Activated CD4-positive, alpha-beta T cell treated with anti-CD3 and anti-CD28 coated beads, Interleukin-2, amount 10 ng/mL, durations not matched to agents 24 days and 14 days (primary cell): Measurements from ENCODE around the gene INS. TPM values are rescaled to one million over a fixed set of nuclear protein-coding genes. Genes with fewer than 3 reads are reported as not detected.

Experiments
- DNase-seq: peaks from one replicate; pipeline ENCODE4 v3.0.0; 2022
- H3K27ac Mint-ChIP-seq: one replicate; pipeline ENCODE4 v1.8.0; 2022; ENCODE audit warnings: mild to moderate bottlenecking, mixed read lengths
- H3K27me3 Mint-ChIP-seq: one replicate; pipeline ENCODE4 v1.8.0; 2022; ENCODE audit warnings: mixed read lengths
- H3K36me3 Mint-ChIP-seq: one replicate; pipeline ENCODE4 v1.8.0; 2022; ENCODE audit warnings: low read depth, mild to moderate bottlenecking, mixed read lengths
- H3K4me1 Mint-ChIP-seq: one replicate; pipeline ENCODE4 v1.8.0; 2021; ENCODE audit warnings: mixed read lengths
- H3K4me3 Mint-ChIP-seq: one replicate; pipeline ENCODE4 v1.8.0; 2022; ENCODE audit warnings: mild to moderate bottlenecking, moderate library complexity, mixed read lengths
- H3K9me3 Mint-ChIP-seq: one replicate; pipeline ENCODE4 v1.8.0; 2021; ENCODE audit warnings: mixed read lengths
- intact Hi-C: fragments of 100-400 bp; cut with micrococcal nuclease; formaldehyde crosslinking; loops from one replicate; pipeline ENCODE4 v1.15.1; 2023
- total RNA-seq: library from RNA; stranded (reverse); gene quantifications from 2 replicates; pipeline ENCODE4 v1.2.3, GENCODE V29; 2022

The INS gene
- not detected in 2 replicates for total RNA-seq

DNA sequence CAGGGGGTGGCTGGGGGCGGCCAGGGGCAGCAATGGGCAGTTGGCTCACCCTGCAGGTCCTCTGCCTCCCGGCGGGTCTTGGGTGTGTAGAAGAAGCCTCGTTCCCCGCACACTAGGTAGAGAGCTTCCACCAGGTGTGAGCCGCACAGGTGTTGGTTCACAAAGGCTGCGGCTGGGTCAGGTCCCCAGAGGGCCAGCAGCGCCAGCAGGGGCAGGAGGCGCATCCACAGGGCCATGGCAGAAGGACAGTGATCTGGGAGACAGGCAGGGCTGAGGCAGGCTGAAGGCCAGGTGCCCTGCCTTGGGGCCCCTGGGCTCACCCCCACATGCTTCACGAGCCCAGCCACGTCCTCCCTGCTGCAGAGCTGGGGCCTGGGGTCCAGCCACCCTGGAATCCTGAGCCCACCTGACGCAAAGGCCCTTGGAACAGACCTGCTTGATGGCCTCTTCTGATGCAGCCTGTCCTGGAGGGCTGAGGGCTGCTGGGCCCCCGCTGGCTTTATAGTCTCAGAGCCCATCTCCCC is at the start of gene INS:
INS (minus strand) TSS at position 474 of the 524 bp plus-strand sequence; CDS start at position 236, 238 bp downstream.
- intact Hi-C loops, result no loop called here
- Mint-ChIP-seq H3K4me1 (no peaks in the 10 kb centered on the region), H3K27me3 (no peaks in the 10 kb centered on the region), H3K9me3 (no peaks in the 10 kb centered on the region), H3K27ac (no peak within 1 kb of the TSS), H3K4me3 (no peak within 1 kb of the TSS), H3K36me3 (no peaks in the 10 kb centered on the region)
- no peak for DNase-seq

DNA sequence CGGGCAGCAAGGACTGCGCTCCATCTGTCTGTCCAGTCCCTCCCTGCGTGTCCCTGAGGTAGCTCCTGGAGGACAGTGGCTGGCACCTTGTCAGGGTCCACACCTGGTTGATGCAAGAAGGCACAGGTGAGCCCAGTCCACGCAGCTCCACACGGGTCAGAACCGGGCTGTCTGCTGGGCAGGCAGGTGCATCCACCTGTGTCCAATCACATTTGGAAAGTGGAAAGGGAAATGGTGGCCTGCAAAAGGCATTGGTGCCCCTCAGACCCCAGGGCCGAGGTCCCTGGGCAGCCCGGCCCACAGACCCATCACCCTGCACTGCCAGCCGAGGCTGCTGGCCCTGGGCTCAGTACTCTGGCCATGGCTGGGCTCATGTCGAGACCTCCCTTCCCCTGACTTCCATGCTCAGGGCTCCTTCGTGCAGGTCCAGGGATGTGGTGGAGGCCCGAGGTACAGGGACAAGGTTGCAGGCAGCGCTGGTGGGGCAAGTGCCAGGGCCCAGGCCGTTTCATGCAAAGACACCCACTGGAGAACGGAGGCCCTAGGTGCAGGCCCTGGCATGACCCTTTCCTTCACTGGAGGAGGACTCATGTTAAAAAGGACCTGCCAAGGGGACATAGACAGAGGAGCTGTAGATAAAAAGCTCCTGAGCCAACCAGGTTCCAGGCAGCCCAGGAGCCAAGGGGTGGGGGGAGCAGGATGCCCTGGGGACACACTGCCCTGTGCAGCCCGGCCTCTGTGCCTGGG is 49.5 kb upstream of the INS start:
- Mint-ChIP-seq H3K27ac (no peak overlapping the region), H3K4me1 (peaks cover 8% of the 10 kb centered on the region), H3K36me3 (no peaks in the 10 kb centered on the region), H3K4me3 (no peak overlapping the region), H3K27me3 (no peaks in the 10 kb centered on the region), H3K9me3 (no peaks in the 10 kb centered on the region)
- intact Hi-C loops, result no loop called here
- DNase-seq, result no peak

DNA sequence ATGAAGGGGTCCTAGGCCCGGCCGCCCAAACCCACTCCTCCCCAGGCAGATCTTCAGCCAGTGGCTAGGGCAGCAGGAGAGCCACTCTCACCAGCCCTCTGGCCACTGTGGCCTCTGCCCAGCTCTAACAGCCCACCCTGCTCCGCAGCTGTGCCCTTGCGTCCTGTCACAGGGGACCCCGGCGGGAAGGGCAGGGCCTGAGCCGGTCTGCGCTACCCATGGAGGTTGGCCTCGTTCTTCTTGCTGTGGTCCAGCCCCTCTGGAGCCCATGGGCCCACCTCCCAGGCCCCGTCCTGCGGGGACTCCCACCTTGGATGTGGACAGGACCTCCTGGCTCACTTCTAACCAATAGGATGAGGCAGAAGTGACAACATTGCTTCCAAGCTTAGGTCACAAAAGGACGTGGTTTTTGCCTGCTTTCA is 48.9 kb upstream of the INS start:
- Mint-ChIP-seq H3K4me1 (peaks cover 8% of the 10 kb centered on the region), H3K36me3 (no peaks in the 10 kb centered on the region), H3K9me3 (no peaks in the 10 kb centered on the region), H3K4me3 (no peak overlapping the region), H3K27me3 (no peaks in the 10 kb centered on the region), H3K27ac (no peak overlapping the region)
- no peak for DNase-seq
- intact Hi-C loops, result no loop called here

DNA sequence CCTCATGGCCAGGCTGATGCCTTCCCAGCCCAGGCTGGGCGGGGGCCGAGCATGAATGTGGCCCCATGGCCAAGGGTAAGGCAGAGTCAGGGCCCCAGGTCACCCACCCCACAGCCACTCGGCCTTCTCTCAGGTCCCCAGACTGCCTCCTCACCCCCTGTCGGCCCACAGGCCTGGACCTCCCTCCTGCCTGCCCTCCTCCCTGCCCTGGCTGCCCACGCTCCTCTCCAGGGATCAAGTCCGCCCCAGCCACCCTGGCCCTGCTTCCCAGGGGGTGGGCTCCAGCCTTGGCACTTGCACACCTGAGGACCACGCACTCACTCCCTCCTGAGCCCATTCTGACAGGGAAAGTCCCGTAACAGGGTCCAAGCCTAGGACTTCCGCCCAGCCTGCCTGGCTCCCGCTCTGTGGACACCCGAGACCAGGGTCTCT is 48.4 kb upstream of the INS start:
- Mint-ChIP-seq H3K4me1 (peaks cover 8% of the 10 kb centered on the region), H3K27ac (no peak overlapping the region), H3K36me3 (no peaks in the 10 kb centered on the region), H3K27me3 (no peaks in the 10 kb centered on the region), H3K9me3 (no peaks in the 10 kb centered on the region), H3K4me3 (no peak overlapping the region)
- DNase-seq, result no peak
- intact Hi-C loops, result no loop called here

DNA sequence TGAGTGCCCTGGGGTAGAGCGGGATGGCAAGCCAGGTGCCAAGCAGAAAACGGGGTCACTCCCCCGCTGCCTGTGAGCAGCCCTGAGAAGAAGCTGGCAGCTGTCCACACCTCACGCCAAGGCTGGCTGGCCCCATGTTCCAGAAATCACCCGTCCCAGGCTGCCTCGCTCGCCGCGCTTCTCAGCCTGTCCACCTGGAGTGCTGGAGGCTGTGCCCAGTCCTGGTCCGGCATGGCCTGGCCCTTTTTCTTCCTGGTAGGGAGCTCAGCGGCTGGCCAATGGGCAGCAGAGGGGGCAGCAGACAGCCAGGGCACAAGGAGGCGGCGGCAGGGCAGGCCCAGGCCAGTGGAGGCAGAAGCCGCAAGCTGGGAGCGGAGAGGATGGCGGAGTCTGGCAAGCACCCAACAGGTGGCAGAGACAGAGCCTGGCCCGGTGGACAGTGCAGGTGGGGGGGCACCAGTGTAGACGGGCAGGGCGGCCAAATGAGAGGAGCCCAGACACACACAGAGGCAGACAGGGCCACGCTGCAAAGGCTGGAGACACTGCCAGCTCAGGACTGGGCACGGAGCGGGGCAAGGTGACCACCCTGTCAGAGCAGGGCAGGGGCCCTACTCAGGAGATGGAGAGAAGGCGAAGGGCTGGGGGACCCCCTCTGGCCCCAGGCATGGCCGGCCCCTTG is 47.8 kb upstream of the INS start:
- no peak overlapping the region for H3K27ac Mint-ChIP-seq
- peaks cover 4% of the 10 kb centered on the region for H3K4me1 Mint-ChIP-seq
- no peak for DNase-seq

DNA sequence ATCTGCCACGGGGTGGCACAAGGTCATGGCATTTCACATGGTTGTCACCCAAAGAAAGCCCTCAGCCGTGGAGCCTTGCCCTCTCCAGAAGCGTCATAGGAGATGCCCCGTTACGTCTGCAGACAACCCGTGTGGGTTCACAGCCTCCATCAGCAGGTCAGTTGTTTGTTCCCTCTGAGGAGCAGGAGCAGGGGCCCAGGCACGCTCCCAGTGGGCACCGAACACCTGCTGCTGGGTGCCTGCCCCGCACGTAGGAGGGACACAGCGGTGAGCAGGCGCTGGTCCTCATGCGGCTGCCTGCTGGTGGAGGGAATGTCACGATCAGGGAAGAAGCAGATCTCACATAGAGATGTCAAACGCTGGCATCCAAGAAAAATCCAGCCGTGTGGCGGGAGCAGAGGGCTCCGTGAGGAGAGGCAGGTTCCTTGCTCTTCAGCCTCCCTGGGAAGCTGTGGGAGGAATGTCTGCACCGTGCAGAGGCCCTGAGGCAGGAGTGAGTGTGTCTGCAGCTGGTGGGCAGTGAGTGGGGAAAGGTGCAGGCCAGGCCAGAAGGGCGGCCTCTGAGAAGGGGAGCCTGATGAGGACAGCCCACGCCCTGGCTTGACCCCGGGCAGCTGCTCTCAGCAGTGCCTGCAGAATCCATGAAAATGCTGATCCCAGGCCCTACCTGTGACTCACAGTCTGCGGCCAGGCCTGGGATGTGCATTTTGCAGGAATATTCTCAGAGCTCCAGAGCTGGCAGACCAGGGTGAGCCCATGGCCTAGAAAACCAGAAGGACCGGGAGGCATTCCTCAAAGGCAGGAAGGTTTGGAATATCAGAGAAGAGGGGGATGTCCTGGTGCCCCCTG is 47.0 kb upstream of the INS start:
- Mint-ChIP-seq H3K27ac (no peak overlapping the region), H3K27me3 (no peaks in the 10 kb centered on the region)
- intact Hi-C loops, result no loop called here

More for the DNA sequence above, 47.8 kb upstream of the INS start:
- Mint-ChIP-seq H3K27me3 (no peaks in the 10 kb centered on the region), H3K9me3 (no peaks in the 10 kb centered on the region), H3K4me3 (no peak overlapping the region), H3K36me3 (no peaks in the 10 kb centered on the region)
- intact Hi-C loops, result no loop called here

DNA sequence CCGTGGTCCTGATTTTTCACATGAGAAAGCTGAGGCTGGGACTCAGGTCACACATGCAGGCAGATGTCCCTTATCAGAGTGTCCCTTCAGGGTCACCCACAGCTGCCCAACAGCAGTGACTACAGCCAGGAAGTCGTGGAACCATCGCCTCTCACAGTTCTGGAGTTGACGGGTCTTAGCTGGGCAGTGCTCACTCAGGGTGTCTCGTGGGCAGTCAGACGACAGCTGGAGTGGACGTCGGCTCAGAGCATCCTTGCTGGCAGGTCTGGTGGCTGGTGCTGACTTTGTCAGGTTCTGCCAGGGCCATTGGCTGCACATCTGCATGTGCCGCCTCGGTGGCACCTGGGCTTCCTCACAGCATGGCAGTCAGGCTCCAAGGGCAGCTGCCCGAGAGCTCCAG is 46.2 kb upstream of the INS start:
- DNase-seq, result no peak
- no peaks in the 10 kb centered on the region for H3K4me1 Mint-ChIP-seq
- no peaks in the 10 kb centered on the region for H3K9me3 Mint-ChIP-seq
- no peak overlapping the region for H3K4me3 Mint-ChIP-seq
- intact Hi-C loops, result no loop called here
- no peaks in the 10 kb centered on the region for H3K27me3 Mint-ChIP-seq
- no peaks in the 10 kb centered on the region for H3K36me3 Mint-ChIP-seq
- H3K27ac Mint-ChIP-seq, result no peak overlapping the region

More for the DNA sequence above, 47.0 kb upstream of the INS start:
- Mint-ChIP-seq H3K9me3 (no peaks in the 10 kb centered on the region), H3K4me3 (no peak overlapping the region), H3K4me1 (no peaks in the 10 kb centered on the region), H3K36me3 (no peaks in the 10 kb centered on the region)
- DNase-seq, result no peak

DNA sequence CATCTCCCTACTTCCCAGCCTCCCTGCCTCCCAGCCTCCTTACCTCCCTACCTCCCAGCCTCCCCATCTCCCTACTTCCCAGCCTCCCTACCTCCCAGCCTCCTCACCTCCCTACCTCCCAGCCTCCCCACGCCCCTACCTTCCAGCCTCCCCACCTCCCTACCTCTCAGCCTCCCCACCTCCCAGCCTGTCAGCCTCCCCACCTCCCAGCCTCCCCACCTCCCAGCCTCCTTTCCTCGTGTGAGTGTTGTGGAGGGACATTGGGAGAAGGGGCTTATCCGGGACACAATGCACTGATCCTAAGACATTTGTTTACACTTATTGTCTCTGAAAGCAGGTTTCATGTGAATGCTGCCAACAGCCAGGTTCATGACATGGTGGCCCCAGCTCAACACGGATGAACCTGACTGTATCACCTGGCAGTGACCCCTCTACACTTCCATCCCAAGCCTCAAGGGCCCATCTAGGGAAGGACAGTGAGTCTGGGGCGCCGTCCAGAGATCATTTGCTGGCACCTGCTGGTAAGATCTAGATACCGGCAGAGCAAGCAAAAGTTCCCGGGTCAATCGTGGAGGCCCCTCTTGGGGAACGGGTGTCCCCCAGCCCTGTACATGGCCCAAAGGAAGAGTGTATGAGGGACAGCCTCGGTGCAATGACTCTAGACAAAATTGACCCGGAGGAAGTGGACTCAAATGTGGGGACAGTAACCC is 45.1 kb upstream of the INS start:
- intact Hi-C loops, result no loop called here
- no peak for DNase-seq
- Mint-ChIP-seq H3K4me3 (no peak overlapping the region), H3K27ac (no peak overlapping the region), H3K36me3 (no peaks in the 10 kb centered on the region), H3K9me3 (no peaks in the 10 kb centered on the region), H3K4me1 (no peaks in the 10 kb centered on the region), H3K27me3 (no peaks in the 10 kb centered on the region)

DNA sequence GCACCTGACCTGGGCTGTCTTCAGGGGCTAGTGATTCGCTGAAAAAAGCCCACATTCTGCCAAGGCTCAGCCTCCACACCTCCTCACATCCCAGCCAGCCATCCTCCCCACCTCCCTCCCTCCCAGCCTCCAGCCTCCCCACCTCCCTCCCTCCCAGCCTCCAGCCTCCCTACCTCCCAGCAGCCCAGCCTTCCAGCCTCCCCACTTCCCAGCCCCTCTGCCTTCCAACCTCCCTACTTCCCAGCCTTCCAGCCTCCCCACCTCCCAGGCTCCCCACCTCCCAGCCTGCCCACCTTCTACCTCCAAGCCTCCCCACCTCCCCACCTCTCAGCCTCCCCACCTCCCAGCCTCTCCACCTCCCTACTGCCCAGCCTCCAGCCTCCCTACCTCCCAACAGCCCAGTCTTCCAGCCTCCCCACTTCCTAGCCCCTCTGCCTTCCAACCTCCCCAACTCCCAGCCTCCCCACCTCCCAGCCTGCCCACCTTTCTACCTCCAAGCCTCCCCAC is 44.3 kb upstream of the INS start:
- no peak for DNase-seq
- no peak overlapping the region for H3K27ac Mint-ChIP-seq
- intact Hi-C loops, result no loop called here
- no peaks in the 10 kb centered on the region for H3K36me3 Mint-ChIP-seq
- no peaks in the 10 kb centered on the region for H3K9me3 Mint-ChIP-seq
- H3K4me3 Mint-ChIP-seq, result no peak overlapping the region
- no peaks in the 10 kb centered on the region for H3K4me1 Mint-ChIP-seq
- no peaks in the 10 kb centered on the region for H3K27me3 Mint-ChIP-seq

DNA sequence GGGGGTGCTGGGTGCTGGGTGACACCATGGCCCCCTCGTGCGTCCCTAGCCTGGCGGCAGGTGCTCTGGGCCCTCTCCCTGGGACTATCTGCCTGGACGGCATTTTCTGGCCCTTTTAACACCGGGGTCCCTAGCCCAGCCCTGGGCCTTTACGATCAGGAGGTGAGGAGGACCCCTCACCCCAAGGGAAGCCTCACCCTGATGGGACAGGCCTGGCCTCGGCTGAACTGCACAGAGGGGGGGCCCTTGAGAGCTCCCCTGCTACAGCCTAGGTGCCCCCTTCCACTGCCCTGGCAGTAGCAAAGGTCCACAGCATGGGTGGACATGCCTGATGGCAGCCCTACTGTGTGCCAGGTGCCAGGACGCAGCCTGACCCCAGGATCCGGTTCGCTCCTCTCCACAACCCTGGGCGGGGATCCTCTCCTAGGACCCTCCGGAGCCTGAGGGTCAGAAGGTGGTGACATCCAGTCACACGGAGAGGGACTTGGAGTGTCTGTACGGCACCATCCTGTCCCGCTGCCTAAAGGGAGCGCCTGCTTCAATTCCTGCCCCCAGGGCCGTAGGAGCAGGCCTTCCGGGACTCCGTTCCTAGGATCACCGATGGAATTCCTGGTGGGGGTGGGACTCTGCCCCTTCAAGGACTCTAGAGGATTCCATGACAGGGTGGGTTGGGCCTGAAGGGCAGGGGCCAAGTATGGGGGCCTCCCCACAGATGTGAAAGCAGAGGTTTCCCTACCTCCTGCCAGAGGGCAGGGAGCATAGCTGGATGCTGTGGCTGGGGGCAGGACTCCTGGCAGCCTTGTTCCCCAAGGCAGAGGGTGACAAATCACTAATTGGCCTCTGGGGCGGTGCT is 43.6 kb upstream of the INS start:
- H3K27me3 Mint-ChIP-seq, result no peaks in the 10 kb centered on the region
- intact Hi-C loops, result no loop called here
- H3K4me3 Mint-ChIP-seq, result no peak overlapping the region
- no peak overlapping the region for H3K27ac Mint-ChIP-seq
- no peaks in the 10 kb centered on the region for H3K36me3 Mint-ChIP-seq
- no peaks in the 10 kb centered on the region for H3K4me1 Mint-ChIP-seq
- H3K9me3 Mint-ChIP-seq, result no peaks in the 10 kb centered on the region
- no peak for DNase-seq

DNA sequence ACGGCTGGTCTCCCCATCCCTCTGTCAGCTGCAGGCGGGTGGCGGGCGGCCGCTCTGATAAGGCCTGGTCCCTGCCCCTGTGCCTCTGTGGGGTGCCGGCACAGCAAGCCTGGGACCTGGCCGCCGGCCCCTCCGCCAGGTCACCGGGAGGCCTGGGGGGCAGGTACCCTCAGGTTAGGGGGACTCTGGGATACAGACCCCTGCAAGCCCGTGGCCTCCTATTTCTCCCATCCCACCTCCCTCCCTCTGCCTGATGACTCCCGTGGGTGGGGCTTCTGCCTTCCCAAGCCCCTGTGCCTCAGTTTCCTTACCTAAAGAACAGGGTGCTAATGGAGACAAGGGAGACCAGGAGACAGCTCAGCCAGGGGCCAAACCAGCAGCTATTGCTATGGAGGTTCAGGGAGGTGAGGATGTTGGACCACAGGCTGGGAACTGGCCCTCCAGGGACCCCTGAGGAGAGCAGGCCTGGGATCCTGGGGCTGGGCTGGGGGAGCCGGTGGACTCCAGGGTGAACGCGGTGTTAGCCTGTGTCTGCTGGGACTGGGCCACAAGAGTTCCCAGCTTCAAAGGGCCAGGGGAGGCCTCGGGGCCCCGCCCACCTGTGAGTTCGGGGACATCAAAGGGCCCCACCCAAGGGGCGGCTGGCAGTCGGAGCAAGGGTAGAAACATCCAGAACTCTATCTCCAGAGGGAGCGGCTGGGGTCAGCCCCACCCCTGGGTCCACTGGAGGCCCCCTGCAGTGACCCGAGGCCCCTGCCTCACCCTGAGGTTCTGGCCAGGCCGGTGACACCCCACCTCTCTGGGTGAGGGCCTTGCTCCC is 42.6 kb upstream of the INS start:
- Mint-ChIP-seq H3K36me3 (no peaks in the 10 kb centered on the region), H3K4me3 (no peak overlapping the region), H3K27me3 (no peaks in the 10 kb centered on the region), H3K27ac (no peak overlapping the region), H3K4me1 (no peaks in the 10 kb centered on the region), H3K9me3 (no peaks in the 10 kb centered on the region)
- intact Hi-C loops, result no loop called here
- no peak for DNase-seq

DNA sequence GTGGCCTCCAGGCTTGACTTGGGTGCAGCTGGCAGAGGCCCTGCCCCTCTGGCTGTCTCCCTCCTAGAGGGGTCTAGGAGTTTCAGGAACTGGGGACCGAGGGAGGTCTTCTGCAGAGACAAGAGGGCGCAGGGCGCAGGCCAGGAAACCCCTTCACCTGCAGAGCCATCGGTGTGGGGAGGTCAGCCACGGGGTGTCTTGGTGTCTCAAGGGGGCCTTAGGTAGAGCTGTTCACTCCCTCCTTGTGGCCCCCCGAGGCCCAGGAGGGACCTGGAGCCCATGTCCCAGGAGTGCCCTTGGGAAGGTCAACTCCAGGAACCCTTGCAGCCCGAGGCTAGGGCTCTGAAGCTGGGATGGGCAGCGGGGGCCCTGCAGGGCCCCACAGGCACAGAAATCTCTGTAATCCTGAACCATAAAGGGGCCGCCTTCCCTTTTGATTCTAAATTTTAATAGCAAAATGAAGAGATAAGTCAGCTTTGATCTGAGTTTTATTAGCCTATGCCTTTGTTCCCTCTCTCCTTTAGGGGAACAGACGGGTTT is 42.0 kb upstream of the INS start:
- Mint-ChIP-seq H3K9me3 (no peaks in the 10 kb centered on the region), H3K36me3 (no peaks in the 10 kb centered on the region), H3K27ac (no peak overlapping the region), H3K4me3 (no peak overlapping the region), H3K4me1 (no peaks in the 10 kb centered on the region), H3K27me3 (no peaks in the 10 kb centered on the region)
- no peak for DNase-seq
- intact Hi-C loops, result no loop called here
